MM.1S (cell line): ENCODE data around the gene RALGPS2.

Experiments
- DNase-seq: peaks from one replicate; pipeline ENCODE4 v3.0.0-alpha.2; 2015
- H2AFZ ChIP-seq: fragments of 300-600 bp; sonication (generic); 2 replicates; pipeline ENCODE4 v1.6.0; 2016; ENCODE audit warnings: antibody characterized with exemption, low read length
- H3F3A ChIP-seq: fragments of 300-600 bp; sonication (generic); 2 replicates; pipeline ENCODE4 v1.6.1; 2016; ENCODE audit warnings: mild to moderate bottlenecking, antibody characterized with exemption, low read length, moderate library complexity, mixed read lengths; ENCODE audit not compliant: insufficient read depth
- H3K27ac ChIP-seq: fragments of 300-600 bp; sonication (generic); 2 replicates; pipeline ENCODE4 v1.5.1; 2016; ENCODE audit warnings: mild to moderate bottlenecking, low read length
- H3K27me3 ChIP-seq: fragments of 300-600 bp; sonication (generic); replicated peaks from 2 replicates; pipeline ENCODE4 v1.6.0; 2016; ENCODE audit warnings: low read length; ENCODE audit not compliant: insufficient read depth
- H3K36me3 ChIP-seq: fragments of 300-600 bp; sonication (generic); replicated peaks from 2 replicates; pipeline ENCODE4 v1.6.1; 2016; ENCODE audit warnings: mild to moderate bottlenecking, low read length, mixed read lengths; ENCODE audit not compliant: insufficient read depth
- H3K4me1 ChIP-seq: fragments of 300-600 bp; sonication (generic); 2 replicates; pipeline ENCODE4 v1.6.1; 2016; ENCODE audit warnings: low read length, mixed read lengths
- H3K4me2 ChIP-seq: fragments of 300-600 bp; sonication (generic); 2 replicates; pipeline ENCODE4 v1.6.0; 2016; ENCODE audit warnings: low read depth, low read length
- H3K4me3 ChIP-seq: fragments of 300-600 bp; sonication (generic); 2 replicates; pipeline ENCODE4 v1.5.1; 2016; ENCODE audit warnings: low read length, mixed read lengths
- H3K79me2 ChIP-seq: fragments of 300-600 bp; sonication (generic); 2 replicates; pipeline ENCODE4 v1.6.1; 2016; ENCODE audit warnings: mixed run types, low read length, mixed read lengths
- H3K9ac ChIP-seq: fragments of 300-600 bp; sonication (generic); 2 replicates; pipeline ENCODE4 v1.6.1; 2016; ENCODE audit warnings: low read length, mixed read lengths
- H3K9me2 ChIP-seq: fragments of 300-600 bp; sonication (generic); replicated peaks from 2 replicates; pipeline ENCODE4 v1.6.1; 2016; ENCODE audit warnings: mild to moderate bottlenecking, low read length, mixed read lengths; ENCODE audit not compliant: insufficient read depth
- H3K9me3 ChIP-seq: fragments of 300-600 bp; sonication (generic); replicated peaks from 2 replicates; pipeline ENCODE4 v1.6.1; 2016; ENCODE audit warnings: mild to moderate bottlenecking, low read length, mixed read lengths; ENCODE audit not compliant: insufficient read depth
- H4K20me1 ChIP-seq: fragments of 300-600 bp; sonication (generic); 2 replicates; pipeline ENCODE4 v1.6.1; 2016; ENCODE audit warnings: mild to moderate bottlenecking, low read length, moderate library complexity, mixed read lengths; ENCODE audit not compliant: insufficient read depth
- CTCF ChIP-seq: fragments of 300-600 bp; sonication (generic); IDR thresholded peaks from 2 replicates; pipeline ENCODE4 v1.5.1; 2016; ENCODE audit warnings: antibody characterized with exemption, low read length, mixed read lengths
- EZH2 ChIP-seq: fragments of 300-600 bp; sonication (generic); optimal IDR thresholded peaks from 2 replicates; pipeline ENCODE3; 2017; ENCODE audit warnings: low read depth, mild to moderate bottlenecking, antibody characterized with exemption, low read length, mixed read lengths
- EZH2phosphoT487 ChIP-seq: fragments of 300-600 bp; sonication (generic); IDR thresholded peaks from 2 replicates; pipeline ENCODE4 v1.6.1; 2018; ENCODE audit warnings: antibody characterized with exemption, low read length

Gene RALGPS2

GRCh38 chr1:178781533-178782330, 56.7 kb downstream of the RALGPS2 start:
- no peaks in the 10 kb centered on the region for H3K79me2 ChIP-seq
- TF ChIP-seq CTCF (no peak), EZH2 (no peak)
- H3K9ac ChIP-seq, result no peak overlapping the region
- H3K9me2 ChIP-seq, result no peaks in the 10 kb centered on the region
- H3K4me1 ChIP-seq, result 0 out of 2 replicates have a peak, but pooled peaks cover 11% of the 10 kb centered on the region
- no peak overlapping the region for H2AFZ ChIP-seq
- H3K4me3 ChIP-seq, result no peak overlapping the region
- DNase-seq, result no peak
- H3K9me3 ChIP-seq, result no peaks in the 10 kb centered on the region
- no peaks in the 10 kb centered on the region for H3K36me3 ChIP-seq
- no peak overlapping the region for H3K27ac ChIP-seq
- H3K27me3 ChIP-seq, result no peaks in the 10 kb centered on the region
- H4K20me1 ChIP-seq, result no peaks in the 10 kb centered on the region
- H3K4me2 ChIP-seq, result no peak overlapping the region
- H3F3A ChIP-seq, result no peaks in the 10 kb centered on the region

GRCh38 chr1:178784131-178784536, 59.1 kb downstream of the RALGPS2 start:
- H3K9me3 ChIP-seq, result no peaks in the 10 kb centered on the region
- H3K9ac ChIP-seq, result peak overlapping the region; percentile 5; the same call in 1 of the 2 replicates
- no peaks in the 10 kb centered on the region for H3K27me3 ChIP-seq
- H3K4me3 ChIP-seq, result no peak overlapping the region
- peak overlapping the region; percentile 1 for H3K4me2 ChIP-seq
- no peak for TF ChIP-seq EZH2
- no peak for TF ChIP-seq CTCF
- no peak for TF ChIP-seq EZH2phosphoT487
- no peak overlapping the region for H2AFZ ChIP-seq
- H3K9me2 ChIP-seq, result no peaks in the 10 kb centered on the region
- no peaks in the 10 kb centered on the region for H3K36me3 ChIP-seq
- H3K27ac ChIP-seq, result peak overlapping the region; percentile 13; the same call in 1 of the 2 replicates
- peak; percentile 23 for DNase-seq
- H3K4me1 ChIP-seq, result 0 out of 2 replicates have a peak, but pooled peaks cover 11% of the 10 kb centered on the region
- no peaks in the 10 kb centered on the region for H3F3A ChIP-seq
- no peaks in the 10 kb centered on the region for H4K20me1 ChIP-seq
- H3K79me2 ChIP-seq, result no peaks in the 10 kb centered on the region

GRCh38 chr1:178792394-178792793, 67.3 kb downstream of the RALGPS2 start:
- no peak for DNase-seq
- Histone ChIP-seq H3F3A (no peaks in the 10 kb centered on the region), H4K20me1 (no peaks in the 10 kb centered on the region), H3K9me2 (no peaks in the 10 kb centered on the region), H3K9me3 (no peaks in the 10 kb centered on the region), H2AFZ (no peak overlapping the region), H3K4me1 (no peaks in the 10 kb centered on the region), H3K27me3 (no peaks in the 10 kb centered on the region), H3K4me3 (no peak overlapping the region), H3K4me2 (no peak overlapping the region), H3K9ac (no peak overlapping the region), H3K27ac (no peak overlapping the region), H3K79me2 (no peaks in the 10 kb centered on the region), H3K36me3 (no peaks in the 10 kb centered on the region)
- TF ChIP-seq EZH2 (no peak), CTCF (no peak), EZH2phosphoT487 (no peak)
